ENCODE data around the gene YIF1A.

GRCh38 chr11:66274219-66274618 is 14.7 kb downstream of the YIF1A start:
- TF ChIP-seq CTCF (IDR thresholded peaks at IDR 0.05): no peak
- TF ChIP-seq POLR2A (IDR thresholded peaks at IDR 0.05): no peak

Measured in adrenal gland (tissue), 5 donors.